Measurements from ENCODE around the gene CAMSAP1.

The CAMSAP1 gene

GRCh38 chr9:135880438-135880837 lies 26.9 kb downstream of the CAMSAP1 start:
- in situ Hi-C loops (cut with HindIII; ENCODE audit: low sequenced_read_pairs): no loop called here
- TF ChIP-seq, protein P1, sequence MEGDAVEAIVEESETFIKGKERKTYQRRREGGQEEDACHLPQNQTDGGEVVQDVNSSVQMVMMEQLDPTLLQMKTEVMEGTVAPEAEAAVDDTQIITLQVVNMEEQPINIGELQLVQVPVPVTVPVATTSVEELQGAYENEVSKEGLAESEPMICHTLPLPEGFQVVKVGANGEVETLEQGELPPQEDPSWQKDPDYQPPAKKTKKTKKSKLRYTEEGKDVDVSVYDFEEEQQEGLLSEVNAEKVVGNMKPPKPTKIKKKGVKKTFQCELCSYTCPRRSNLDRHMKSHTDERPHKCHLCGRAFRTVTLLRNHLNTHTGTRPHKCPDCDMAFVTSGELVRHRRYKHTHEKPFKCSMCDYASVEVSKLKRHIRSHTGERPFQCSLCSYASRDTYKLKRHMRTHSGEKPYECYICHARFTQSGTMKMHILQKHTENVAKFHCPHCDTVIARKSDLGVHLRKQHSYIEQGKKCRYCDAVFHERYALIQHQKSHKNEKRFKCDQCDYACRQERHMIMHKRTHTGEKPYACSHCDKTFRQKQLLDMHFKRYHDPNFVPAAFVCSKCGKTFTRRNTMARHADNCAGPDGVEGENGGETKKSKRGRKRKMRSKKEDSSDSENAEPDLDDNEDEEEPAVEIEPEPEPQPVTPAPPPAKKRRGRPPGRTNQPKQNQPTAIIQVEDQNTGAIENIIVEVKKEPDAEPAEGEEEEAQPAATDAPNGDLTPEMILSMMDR (IDR thresholded peaks at IDR 0.05; ENCODE audit: low read depth, low read length, missing control alignments): no peak
- DNase-seq (ENCODE audit: low read depth): no peak
- H3K4me3 ChIP-seq (ENCODE audit: low read depth, low read length): no peak overlapping the region

DNA sequence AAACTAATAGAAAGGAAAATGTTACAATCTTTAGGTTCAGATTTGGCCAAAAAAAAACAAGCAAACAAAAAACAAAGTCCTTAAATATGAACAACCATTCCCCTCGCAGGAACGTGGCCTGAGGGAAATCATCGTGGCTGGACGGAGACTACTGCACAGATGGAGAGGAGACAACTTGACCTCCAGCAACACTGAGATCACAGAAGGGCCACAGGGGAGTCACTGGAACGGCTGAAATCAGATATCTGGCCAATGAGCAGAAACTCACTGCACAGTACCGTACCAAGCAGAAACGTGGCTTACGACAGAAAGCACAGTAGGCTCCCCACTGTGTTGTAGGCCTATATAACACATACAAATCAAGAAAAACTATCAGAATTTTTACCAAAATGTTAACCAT lies 27.7 kb downstream of the CAMSAP1 start:
- TF ChIP-seq, protein P1 (IDR thresholded peaks at IDR 0.05; ENCODE audit: low read depth, low read length, missing control alignments): no peak
- DNase-seq (ENCODE audit: low read depth): no peak
- H3K4me3 ChIP-seq (ENCODE audit: low read depth, low read length): no peak overlapping the region
- in situ Hi-C loops (cut with HindIII; ENCODE audit: low sequenced_read_pairs): no loop called here

DNA sequence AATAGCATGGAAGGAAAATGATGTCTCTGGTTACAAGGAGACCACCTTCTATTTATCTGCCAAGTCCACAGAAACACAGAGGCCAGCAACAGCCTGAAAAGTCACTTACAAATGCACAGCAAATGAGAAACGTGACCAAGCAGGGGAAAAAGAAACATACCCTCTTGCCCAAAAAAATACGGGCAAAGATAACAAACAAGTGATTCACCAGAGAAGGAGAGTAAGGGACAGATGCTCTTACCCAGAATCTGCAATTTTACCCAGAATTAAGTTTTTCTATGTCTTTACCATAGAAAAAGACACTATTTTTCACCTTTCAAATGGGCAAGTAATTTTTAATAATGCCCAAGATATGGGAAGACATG lies 28.1 kb downstream of the CAMSAP1 start:
- H3K4me3 ChIP-seq (ENCODE audit: low read depth, low read length): no peak overlapping the region
- in situ Hi-C loops (cut with HindIII; ENCODE audit: low sequenced_read_pairs): no loop called here
- TF ChIP-seq, protein P1 (IDR thresholded peaks at IDR 0.05; ENCODE audit: low read depth, low read length, missing control alignments): no peak
- no peak for DNase-seq (ENCODE audit: low read depth)

DNA sequence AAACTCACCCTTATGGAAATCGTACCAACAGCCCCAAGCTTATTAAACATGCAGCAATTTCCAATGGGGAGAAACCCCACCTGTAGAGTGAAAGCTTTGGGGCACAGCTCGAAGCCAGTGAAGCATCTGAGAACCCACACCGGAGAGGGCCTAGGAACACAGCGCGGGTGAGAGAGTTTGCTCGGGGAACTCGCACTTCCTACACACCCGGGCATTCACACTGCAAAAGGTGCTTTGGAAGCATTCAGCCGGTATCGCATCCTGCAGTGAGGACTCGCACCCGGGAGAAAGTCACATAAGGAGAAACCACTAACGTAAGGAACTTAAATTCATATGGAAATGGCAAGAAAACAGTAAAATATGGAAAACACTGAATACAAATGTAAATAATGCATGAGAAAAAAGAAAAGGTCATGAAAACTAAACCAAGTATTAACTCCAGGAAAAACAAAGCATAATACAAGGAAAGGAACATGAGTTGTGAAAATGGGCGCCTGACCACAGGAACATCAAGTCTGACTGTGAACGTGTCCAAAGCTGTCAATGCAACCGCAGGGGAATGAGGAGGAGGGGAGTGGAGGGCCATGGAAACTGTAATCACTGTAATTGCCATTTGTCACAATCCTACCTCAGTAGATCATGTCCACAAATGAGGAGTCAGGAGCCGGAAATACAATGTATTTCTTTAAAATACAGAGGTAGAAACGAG lies 28.7 kb downstream of the CAMSAP1 start:
- in situ Hi-C loops (cut with HindIII; ENCODE audit: low sequenced_read_pairs): no loop called here
- DNase-seq (ENCODE audit: low read depth): no peak
- TF ChIP-seq, protein P1 (IDR thresholded peaks at IDR 0.05; ENCODE audit: low read depth, low read length, missing control alignments): no peak
- H3K4me3 ChIP-seq (ENCODE audit: low read depth, low read length): no peak overlapping the region

DNA sequence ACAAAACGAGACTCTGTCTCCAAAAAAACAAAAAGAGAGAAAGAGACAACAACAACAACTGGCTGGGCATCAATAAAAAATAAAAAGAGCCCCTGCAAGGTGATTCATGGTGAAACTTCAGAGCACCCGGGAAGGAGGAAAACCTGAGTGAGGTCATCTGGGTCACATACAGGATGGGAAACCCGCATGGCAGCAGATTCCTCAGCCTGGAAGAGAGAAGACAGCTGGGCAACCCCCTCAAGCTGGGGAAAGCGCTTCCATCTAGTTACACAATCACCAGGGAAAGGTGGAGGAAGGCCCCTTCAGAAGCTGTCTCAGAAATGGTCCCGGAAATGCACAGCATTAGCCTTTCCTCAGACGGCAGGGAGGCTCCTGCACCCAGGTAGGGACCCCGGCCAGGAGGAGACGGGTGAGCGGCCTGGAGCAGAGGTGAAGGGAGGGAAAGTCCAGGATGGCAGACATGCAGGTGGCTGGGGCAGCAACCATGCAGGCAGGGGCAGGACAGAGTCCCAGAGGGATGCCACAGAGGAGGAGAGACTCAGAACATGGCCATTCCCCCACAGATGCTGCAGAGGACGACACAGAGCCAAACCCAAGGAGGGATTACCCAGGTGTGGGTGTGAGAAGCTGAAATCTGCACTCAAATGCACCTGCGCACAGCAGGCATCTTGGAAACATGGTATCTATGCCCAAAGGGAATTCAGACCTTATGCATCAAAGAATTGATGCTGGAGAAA lies 29.4 kb downstream of the CAMSAP1 start:
- TF ChIP-seq, protein P1 (IDR thresholded peaks at IDR 0.05; ENCODE audit: low read depth, low read length, missing control alignments): no peak
- H3K4me3 ChIP-seq (ENCODE audit: low read depth, low read length): no peak overlapping the region
- in situ Hi-C loops (cut with HindIII; ENCODE audit: low sequenced_read_pairs): no loop called here
- DNase-seq (ENCODE audit: low read depth): no peak

DNA sequence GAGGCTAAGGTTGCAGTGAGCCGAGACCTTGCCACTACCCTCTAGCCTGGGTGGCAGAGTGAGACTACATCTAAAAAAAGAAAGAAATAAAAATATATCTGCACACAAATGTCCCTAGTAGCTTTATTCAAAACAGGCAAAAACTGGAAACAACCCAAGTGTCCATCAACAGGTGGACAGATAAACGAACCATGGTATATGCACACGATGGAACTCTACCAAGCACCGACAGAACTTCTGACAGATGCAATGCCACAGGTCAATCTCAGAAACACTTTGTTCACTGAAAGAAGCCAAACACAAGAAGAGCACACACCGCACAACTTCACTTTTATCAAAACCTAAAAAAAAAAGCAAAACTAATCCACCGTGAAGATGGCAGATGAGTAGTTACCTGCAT lies 30.4 kb downstream of the CAMSAP1 start:
- DNase-seq (ENCODE audit: low read depth): no peak
- H3K4me3 ChIP-seq (ENCODE audit: low read depth, low read length): no peak overlapping the region
- TF ChIP-seq, protein P1 (IDR thresholded peaks at IDR 0.05; ENCODE audit: low read depth, low read length, missing control alignments): no peak
- in situ Hi-C loops (cut with HindIII; ENCODE audit: low sequenced_read_pairs): no loop called here

All from astrocyte of the cerebellum (primary cell).